ENCODE measurements around the gene TARP.
A peak's percentile ranks its signal among the peaks of the same experiment; 100 is the strongest.

TARP gene

GRCh38 chr7:38307640-38308039 lies 34.2 kb upstream of the TARP start:
- Mint-ChIP-seq H3K9me3 (no peaks in the 10 kb centered on the region), H3K36me3 (no peaks in the 10 kb centered on the region), H3K27ac (no peak overlapping the region)
- DNase-seq (ENCODE audit: low spot score in 2 of 2) (no peak), ATAC-seq (no peak)

- peak in 1 of 2 donors; percentile 39 for ATAC-seq
- no peak overlapping the region for H3K27ac Mint-ChIP-seq
- no peaks in the 10 kb centered on the region for H3K36me3 Mint-ChIP-seq
- DNase-seq (ENCODE audit: low spot score in 2 of 2) = no peak
- H3K9me3 Mint-ChIP-seq = no peaks in the 10 kb centered on the region
These were observed 33.5 kb upstream of the TARP start for GRCh38 chr7:38306914-38307313.

GRCh38 chr7:38306171-38306570 lies 32.7 kb upstream of the TARP start:
- DNase-seq (ENCODE audit: low spot score in 2 of 2) = no peak

DNA sequence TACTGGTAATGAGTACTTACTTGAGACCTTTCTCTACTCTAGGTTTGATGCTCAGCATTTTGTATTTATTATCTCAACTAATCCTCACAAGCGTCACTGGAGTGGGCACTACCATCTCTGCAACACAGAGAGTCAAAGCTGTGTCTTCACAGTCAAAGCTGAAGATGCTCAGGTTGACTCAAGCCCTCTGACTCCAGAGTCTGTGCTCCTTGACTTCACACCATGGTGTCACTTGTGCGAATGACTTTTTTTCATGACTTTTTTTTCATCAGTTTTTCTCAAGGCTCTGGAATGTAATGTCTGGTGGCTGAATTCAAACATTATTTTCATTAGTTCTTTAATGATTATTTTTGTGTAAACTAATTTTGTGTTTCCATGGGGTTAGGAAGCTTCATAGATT lies 30.4 kb upstream of the TARP start:
- no peak for DNase-seq (ENCODE audit: low spot score in 2 of 2)
- no peaks in the 10 kb centered on the region for H3K9me3 Mint-ChIP-seq
- no peaks in the 10 kb centered on the region for H3K36me3 Mint-ChIP-seq
- H3K27ac Mint-ChIP-seq = no peak overlapping the region
- peak; percentile 53 to 73 for ATAC-seq

More at GRCh38 chr7:38306171-38306570, 32.7 kb upstream of the TARP start:
- H3K27ac Mint-ChIP-seq = no peak overlapping the region
- no peaks in the 10 kb centered on the region for H3K36me3 Mint-ChIP-seq
- no peaks in the 10 kb centered on the region for H3K9me3 Mint-ChIP-seq
- ATAC-seq = no peak

GRCh38 chr7:38300175-38300574 lies 26.7 kb upstream of the TARP start:
- Mint-ChIP-seq H3K9me3 (no peaks in the 10 kb centered on the region), H3K27ac (no peak overlapping the region), H3K36me3 (no peaks in the 10 kb centered on the region)
- ATAC-seq (peak; percentile 31 to 34), DNase-seq (ENCODE audit: low spot score in 2 of 2) (no peak)

- DNase-seq (ENCODE audit: low spot score in 2 of 2) (no peak), ATAC-seq (no peak)
- Mint-ChIP-seq H3K9me3 (no peaks in the 10 kb centered on the region), H3K36me3 (no peaks in the 10 kb centered on the region), H3K27ac (no peak overlapping the region)
These were observed 26.0 kb upstream of the TARP start for GRCh38 chr7:38299275-38299931.

DNA sequence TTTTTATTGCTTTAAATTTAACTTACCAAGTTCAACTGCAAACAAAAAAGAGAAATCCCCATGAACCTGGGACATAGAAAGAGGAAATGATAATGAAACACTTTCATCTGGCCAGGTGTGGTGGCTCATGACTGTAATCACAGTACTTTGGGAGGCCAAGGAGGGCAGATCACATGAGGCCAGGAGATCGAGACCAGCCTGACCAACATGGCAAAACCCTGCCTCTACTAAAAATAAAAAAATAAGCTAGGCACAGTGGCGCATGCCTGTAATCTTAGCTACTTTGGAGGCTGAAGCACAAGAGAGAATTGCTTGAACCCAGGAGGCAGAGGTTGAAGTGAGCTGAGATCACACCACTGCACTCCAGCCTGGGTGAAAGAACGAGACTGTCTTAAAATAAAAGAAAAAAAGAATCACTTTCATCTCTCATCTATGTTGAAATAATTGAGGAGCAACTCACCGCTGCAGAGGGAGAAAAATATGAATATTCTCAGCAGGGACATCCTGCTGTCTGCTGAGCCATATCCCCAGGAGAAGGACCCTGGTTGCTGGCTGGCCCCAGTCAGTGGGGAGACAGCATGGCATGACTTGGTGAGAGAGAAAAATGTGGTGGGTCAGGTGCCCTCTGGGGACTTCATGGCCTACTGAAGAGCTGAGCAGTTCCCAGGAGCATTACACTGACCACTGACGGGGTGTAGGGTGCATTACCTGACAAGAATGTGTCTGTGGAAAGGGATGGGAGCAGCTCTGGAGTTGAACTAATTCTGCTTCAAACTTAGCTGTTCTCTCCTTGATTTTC lies 22.8 kb upstream of the TARP start:
- Mint-ChIP-seq H3K27ac (no peak overlapping the region), H3K36me3 (no peaks in the 10 kb centered on the region), H3K9me3 (no peaks in the 10 kb centered on the region)
- ATAC-seq = no peak
- no peak for DNase-seq (ENCODE audit: low spot score in 2 of 2)

GRCh38 chr7:38294926-38295325 lies 21.5 kb upstream of the TARP start:
- H3K9me3 Mint-ChIP-seq = no peaks in the 10 kb centered on the region
- no peaks in the 10 kb centered on the region for H3K36me3 Mint-ChIP-seq
- no peak for DNase-seq (ENCODE audit: low spot score in 2 of 2)
- no peak overlapping the region for H3K27ac Mint-ChIP-seq
- no peak for ATAC-seq

DNA sequence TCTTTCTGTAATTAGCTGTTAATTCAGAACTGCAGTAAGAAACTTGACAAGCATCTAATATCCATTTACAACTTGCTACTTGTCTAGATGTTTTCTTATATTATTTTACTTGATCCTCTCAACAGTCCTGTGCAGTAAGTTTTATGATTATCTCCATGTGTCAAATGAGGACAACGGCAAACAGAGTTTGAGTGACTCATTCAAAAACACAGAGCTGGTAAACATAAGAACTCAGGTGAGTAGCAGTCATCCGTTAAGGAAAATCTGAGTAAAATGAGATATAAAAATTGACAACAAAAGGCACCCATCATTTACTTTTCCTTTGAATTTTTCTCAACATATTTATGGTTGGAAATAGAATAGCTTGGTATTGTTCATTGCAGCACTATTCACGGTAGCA lies 19.0 kb upstream of the TARP start:
- ATAC-seq (no peak), DNase-seq (ENCODE audit: low spot score in 2 of 2) (no peak)
- no peaks in the 10 kb centered on the region for H3K36me3 Mint-ChIP-seq
- no peaks in the 10 kb centered on the region for H3K9me3 Mint-ChIP-seq
- no peak overlapping the region for H3K27ac Mint-ChIP-seq

DNA sequence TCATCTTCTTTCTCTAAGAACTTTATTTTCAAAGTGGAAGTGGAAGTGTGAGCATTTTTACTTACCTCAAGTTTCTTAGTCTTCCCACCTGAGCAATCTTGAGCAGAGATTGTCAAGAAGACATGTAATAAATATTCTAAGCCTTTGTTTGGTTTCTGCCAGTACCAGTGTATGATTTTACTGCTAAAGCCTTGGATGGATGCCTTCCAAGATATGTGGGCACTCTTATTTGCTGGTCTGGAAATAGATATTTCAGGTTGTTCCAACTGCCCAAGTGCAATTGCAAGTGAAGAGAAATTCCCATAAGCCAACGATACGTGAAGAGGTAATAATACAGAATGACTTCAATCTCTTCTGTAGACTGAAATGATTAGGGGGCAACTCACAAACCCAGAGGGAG lies 18.2 kb upstream of the TARP start:
- DNase-seq (ENCODE audit: low spot score in 2 of 2) (no peak), ATAC-seq (no peak)
- H3K27ac Mint-ChIP-seq = no peak overlapping the region
- H3K36me3 Mint-ChIP-seq = no peaks in the 10 kb centered on the region
- H3K9me3 Mint-ChIP-seq = no peaks in the 10 kb centered on the region

DNA sequence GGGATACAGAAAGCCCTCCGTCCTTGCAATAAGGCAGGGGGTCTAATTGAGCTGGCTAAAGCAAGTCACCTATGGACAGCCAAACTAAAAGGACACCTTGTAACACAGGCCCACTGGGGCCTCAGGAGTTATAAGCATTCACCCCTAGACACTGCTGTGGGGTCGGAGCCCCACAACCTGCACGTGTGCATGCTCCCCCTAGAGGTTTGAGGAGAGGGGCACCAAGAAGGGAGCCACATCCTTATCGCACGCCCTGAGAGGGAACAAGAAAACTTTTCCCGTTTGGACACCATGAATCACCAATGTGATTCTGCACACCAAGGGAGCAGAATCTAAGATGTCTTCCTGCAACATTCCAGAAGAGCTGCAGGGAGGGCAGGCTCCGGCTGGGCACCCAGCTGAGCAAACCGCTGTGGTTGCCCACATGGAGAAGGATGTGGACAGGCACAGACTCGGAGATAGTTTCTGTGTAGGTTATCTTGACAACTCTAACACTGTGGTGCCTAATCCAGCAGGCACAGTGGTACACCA lies 17.7 kb upstream of the TARP start:
- Mint-ChIP-seq H3K36me3 (no peaks in the 10 kb centered on the region), H3K9me3 (no peaks in the 10 kb centered on the region), H3K27ac (no peak overlapping the region)
- DNase-seq (ENCODE audit: low spot score in 2 of 2) (no peak), ATAC-seq (no peak)

DNA sequence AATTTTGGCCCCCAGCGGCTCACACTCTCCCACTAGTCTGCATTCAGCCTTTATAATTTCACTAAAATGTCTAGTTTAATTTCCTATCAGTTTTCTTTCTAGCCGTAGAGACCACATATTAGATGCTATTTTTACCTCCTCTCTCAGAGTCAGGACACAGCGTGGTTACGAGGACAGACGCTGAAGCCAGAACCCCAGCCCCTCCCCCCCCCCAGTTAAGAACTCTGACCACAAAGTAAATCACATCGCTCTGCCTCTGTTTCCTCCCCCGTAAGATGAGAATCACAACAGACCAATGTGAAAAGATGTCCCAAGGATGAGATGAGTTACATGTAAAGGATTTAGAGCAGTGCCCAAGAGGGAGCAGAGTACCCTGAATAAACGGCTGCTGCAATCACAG lies 11.1 kb upstream of the TARP start:
- H3K36me3 Mint-ChIP-seq = no peaks in the 10 kb centered on the region
- H3K27ac Mint-ChIP-seq = no peak overlapping the region
- DNase-seq (ENCODE audit: low spot score in 2 of 2) = no peak
- no peaks in the 10 kb centered on the region for H3K9me3 Mint-ChIP-seq
- no peak for ATAC-seq

- H3K27ac Mint-ChIP-seq = no peak overlapping the region
- H3K9me3 Mint-ChIP-seq = no peaks in the 10 kb centered on the region
- H3K36me3 Mint-ChIP-seq = no peaks in the 10 kb centered on the region
- ATAC-seq (no peak), DNase-seq (ENCODE audit: low spot score in 2 of 2) (no peak)
These were observed 10.4 kb upstream of the TARP start for GRCh38 chr7:38283809-38284208.

DNA sequence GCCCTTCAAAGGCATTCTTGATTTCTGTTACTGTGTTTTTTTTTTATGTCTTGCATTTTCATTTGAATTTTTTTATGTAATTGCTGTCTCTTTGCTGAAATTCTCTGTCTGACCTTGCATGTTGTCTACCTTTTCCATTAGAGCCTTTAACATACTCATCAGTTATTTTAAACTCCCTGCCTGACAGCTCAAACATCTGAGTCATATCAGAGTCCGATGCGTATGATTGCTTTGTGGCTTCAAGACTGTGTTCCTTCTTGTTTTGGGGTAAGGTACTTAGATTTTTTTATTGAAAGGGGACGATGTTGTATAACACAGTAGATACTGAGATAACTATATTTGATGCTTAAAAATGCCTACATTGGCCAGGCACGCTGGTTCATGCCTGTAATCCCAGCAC lies 9.7 kb upstream of the TARP start:
- H3K36me3 Mint-ChIP-seq = no peaks in the 10 kb centered on the region
- no peak overlapping the region for H3K27ac Mint-ChIP-seq
- DNase-seq (ENCODE audit: low spot score in 2 of 2) (no peak), ATAC-seq (no peak)
- H3K9me3 Mint-ChIP-seq = no peaks in the 10 kb centered on the region

DNA sequence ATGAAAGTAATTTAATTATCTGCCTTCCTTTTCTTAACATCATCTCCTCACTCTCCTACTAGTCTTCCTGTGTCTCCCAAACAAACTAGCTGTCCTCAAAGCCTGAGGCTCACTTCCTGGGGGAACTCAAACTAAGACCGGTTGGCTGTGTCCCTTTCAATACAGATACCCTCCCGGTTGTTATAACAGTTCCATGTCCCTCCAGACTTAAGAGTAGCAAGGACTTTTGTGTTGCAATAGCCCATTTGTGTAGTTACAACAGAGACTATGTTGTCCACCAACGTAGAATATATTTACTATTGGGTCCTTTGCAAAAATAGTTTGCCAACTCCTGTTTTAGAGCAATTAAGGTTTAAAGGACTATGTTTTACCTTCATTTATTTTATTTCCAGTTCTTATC lies 8.6 kb upstream of the TARP start:
- no peak overlapping the region for H3K27ac Mint-ChIP-seq
- DNase-seq (ENCODE audit: low spot score in 2 of 2) (no peak), ATAC-seq (no peak)
- H3K36me3 Mint-ChIP-seq = no peaks in the 10 kb centered on the region
- no peaks in the 10 kb centered on the region for H3K9me3 Mint-ChIP-seq

GRCh38 chr7:38281266-38281665 lies 7.8 kb upstream of the TARP start:
- ATAC-seq (no peak), DNase-seq (ENCODE audit: low spot score in 2 of 2) (no peak)
- Mint-ChIP-seq H3K27ac (no peak overlapping the region), H3K36me3 (no peaks in the 10 kb centered on the region), H3K9me3 (no peaks in the 10 kb centered on the region)

- DNase-seq (ENCODE audit: low spot score in 2 of 2) (no peak), ATAC-seq (no peak)
- H3K27ac Mint-ChIP-seq = no peak overlapping the region
- no peaks in the 10 kb centered on the region for H3K36me3 Mint-ChIP-seq
- H3K9me3 Mint-ChIP-seq = no peaks in the 10 kb centered on the region
These were observed 7.3 kb upstream of the TARP start for GRCh38 chr7:38280707-38281106.

GRCh38 chr7:38280000-38280399 lies 6.6 kb upstream of the TARP start:
- no peaks in the 10 kb centered on the region for H3K9me3 Mint-ChIP-seq
- H3K27ac Mint-ChIP-seq = no peak overlapping the region
- no peaks in the 10 kb centered on the region for H3K36me3 Mint-ChIP-seq
- no peak for ATAC-seq
- no peak for DNase-seq (ENCODE audit: low spot score in 2 of 2)

All from activated naive CD4-positive, alpha-beta T cell treated with anti-CD3 and anti-CD28 coated beads, Interleukin-2, amount 50 U/mL, for 72 hours (primary cell).